Measurements from ENCODE around the gene RAD51B.

The RAD51B gene

DNA sequence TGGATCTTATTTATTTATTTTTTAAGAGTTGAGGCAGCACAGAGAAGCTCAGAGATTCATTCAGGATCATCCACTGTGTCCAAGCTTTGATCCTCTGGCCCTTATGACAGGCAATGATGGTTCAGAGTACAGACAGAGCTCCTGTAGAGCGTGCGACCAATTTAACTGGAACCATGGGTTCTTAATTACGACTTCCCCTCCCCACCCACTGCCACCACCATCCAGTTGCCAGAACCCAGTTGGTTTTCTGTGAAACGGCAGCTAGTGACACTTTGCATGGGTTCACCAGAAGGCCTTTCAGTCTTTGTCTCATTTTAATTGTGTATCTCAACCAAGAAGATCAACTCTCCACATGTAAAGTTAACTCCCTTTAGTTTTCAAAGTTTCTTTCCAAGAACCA is 495.1 kb downstream of the RAD51B start:
- no peak for FAIRE-seq

DNA sequence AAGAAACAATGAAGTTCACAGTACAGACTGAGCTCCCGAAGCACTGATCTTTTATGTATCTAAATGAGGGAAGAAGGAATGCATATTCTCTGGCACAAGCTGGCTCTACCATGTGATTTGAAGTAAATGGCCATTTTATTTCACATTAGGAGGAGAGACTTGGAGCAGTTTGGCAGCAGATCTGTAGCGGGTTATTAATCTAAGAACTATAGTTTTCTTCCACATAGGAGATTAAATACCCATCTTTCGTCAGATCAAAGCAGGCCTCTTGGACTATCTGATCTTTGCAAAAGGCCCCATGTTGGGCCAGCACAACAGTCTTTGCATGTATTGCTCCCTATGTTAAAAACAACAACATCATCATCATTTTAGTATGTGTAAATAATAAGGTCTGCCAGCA is 495.5 kb downstream of the RAD51B start:
- no peak for FAIRE-seq

GRCh38 chr14:68316078-68316868 is 496.7 kb downstream of the RAD51B start:
- peak; percentile 3 for FAIRE-seq

DNA sequence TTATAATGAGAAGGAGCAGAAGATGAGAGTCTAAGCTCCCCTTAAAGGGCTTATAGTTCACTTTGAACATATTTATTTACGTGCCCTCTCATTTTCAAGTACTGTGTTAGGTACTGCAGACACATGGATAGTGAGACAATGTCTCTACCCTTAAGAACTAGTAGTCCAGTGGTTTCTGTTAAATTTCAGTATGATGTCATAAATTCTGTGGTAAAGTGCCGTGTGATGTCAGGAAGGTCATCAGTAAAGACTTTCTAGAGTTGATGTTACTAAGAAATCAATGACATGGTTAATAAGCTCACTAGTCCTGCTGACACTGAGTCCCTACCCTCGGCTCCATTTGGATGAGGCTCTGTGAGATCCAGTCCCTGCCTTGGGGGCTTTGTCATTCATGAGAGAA is 497.7 kb downstream of the RAD51B start:
- no peak for FAIRE-seq

DNA sequence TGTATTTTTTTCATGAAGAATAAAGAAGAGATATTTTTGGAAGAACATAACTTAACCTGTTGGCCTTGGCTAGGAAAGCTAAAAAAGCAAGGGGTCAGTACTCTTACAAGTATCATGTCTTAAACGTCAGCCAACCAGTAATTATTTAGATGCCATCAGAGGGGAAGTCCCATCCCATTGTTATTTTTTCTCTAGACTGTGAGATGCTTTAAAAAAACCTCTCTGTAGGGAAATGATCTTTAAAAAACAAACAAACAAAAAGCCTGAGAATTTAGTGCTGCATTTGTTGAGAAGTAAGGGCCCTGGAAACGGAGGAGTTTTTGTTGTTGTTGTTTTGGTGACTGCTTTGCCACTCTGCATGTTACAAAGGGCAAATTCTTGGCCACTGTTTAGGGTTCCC is 499.2 kb downstream of the RAD51B start:
- FAIRE-seq, result no peak

DNA sequence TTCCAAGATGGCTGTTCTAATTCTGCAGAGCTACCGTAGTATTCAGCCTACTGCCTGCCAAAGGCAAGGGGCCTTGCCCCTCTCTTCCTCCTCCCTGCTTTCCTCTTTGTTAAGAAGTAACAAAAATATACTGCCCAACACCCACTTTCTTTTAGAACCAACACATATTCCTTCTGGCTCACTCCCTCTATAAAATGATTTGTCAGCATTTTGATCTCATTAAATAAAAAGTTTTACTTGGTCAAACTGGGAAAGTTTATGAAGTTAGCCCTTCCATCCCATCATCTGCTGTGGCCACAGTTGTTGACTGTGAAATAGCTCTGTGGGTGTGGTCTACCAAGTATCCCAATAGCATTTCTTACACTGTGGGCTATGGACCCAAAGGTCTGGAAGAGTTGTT is 500.9 kb downstream of the RAD51B start:
- FAIRE-seq, result no peak

GRCh38 chr14:68322940-68323620 is 503.5 kb downstream of the RAD51B start:
- FAIRE-seq, result no peak

GRCh38 chr14:68325267-68325807 is 505.8 kb downstream of the RAD51B start:
- no peak for FAIRE-seq

GRCh38 chr14:68327231-68327630 is 507.7 kb downstream of the RAD51B start:
- no peak for FAIRE-seq

GRCh38 chr14:68328509-68328908 is 508.9 kb downstream of the RAD51B start:
- FAIRE-seq, result no peak

- FAIRE-seq, result no peak
These were observed 511.8 kb downstream of the RAD51B start for GRCh38 chr14:68331426-68331825.

DNA sequence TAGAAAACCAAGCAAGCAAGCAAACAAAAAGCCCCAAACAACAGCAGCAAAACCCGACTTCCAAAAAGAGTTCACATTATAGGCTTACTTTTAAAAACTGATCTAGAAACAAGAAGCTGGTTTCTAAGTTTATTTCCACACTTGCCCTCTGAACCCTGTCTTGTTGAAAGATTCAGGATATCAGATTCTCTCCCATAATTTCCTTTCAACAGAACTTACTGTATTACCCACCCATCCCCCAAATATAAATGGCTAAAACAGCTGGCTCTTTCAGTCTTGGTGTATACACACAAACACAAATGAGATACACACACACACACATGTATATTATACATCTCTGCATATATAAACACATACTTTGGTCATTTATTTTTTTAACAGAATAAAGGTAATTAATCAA is 512.4 kb downstream of the RAD51B start:
- FAIRE-seq, result peak; percentile 28

DNA sequence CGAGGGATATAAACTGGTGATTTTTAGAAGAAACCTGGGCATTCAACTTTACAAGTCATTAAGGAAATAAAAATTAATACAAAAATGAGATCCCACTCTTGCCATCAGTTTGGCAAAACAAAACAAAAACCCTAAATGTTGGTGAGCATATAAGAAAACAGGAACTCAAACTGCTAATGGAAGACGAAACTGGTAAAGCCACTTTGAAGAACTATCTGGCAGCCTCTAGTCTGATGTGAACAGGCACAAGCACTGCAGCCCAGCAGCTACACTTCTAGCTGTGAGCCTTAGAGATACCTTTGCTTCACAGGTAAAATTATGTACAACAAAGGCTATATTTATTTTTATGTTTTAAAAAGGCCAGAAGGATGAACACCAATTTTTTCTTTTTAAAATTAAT is 513.7 kb downstream of the RAD51B start:
- peak; percentile 60 for FAIRE-seq

- FAIRE-seq, result no peak
These were observed 515.7 kb downstream of the RAD51B start for GRCh38 chr14:68335312-68335711.

DNA sequence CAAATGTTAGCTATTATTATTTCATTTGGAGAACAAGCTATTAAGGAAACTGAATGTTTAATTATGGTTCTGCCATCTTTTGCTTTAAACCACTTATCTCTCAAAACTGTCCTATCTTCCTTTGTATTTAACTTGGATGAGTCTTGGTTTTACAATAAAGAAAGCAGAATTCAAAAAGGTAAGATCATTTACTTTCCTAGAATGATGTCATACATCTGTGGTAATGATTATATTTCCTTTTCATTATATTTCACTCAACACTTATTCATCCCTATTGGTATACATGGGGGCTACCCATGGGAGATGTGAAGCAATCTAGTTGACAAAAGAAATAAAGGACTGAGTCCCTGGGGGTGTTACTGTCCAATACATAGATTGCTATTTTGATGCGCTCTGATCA is 516.6 kb downstream of the RAD51B start:
- no peak for FAIRE-seq

DNA sequence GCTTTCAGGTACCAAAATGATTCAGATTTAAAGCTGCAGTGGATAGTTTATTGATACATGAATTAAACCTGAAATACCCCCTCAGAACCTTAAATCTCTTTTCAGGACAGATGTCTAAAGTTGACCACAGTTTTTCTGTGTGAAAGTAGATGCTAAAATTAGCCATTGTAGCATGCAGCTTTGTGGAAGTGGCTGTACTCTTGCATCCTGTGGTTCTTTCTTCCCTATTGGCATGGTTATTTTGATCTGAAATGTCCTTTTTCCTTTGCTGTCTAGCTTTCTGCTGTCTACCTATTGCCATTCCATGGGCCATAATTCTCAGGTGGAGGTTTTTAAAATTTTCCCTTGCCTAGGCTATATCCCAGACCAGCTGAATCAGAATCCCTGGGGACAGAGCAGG is 517.7 kb downstream of the RAD51B start:
- no peak for FAIRE-seq

GRCh38 chr14:68340262-68340661 is 520.7 kb downstream of the RAD51B start:
- no peak for FAIRE-seq

- FAIRE-seq, result no peak
These were observed 522.0 kb downstream of the RAD51B start for GRCh38 chr14:68341411-68342212.

DNA sequence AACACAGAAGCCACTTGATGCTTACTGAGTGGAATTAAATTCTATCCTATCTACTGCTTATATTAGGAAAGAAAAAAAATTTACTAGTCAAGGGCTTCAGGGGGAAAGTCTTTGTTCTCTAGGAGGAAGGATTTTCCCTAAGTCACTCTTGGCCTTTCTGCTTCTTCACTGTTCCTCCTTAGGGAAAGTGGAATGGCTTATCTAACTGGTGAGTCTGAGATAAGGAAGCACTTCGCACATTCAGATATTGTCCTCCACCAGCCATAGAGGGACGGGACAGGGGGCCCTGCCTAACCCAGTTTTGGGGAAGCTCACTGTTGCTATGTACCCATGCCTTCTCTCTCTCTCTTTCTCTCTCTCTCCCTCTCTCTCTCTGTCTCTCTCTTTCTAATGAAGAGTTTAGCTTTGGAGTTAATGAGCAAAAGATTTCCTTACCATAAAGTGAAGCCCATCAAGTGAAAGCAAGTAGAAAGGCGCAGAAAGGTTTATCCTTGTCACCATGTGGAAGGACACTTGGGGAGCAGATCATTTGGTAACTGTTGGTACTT is 522.7 kb downstream of the RAD51B start:
- FAIRE-seq, result no peak

GRCh38 chr14:68343534-68344118 is 524.0 kb downstream of the RAD51B start:
- no peak for FAIRE-seq

- FAIRE-seq, result no peak
These were observed 526.2 kb downstream of the RAD51B start for GRCh38 chr14:68345738-68346137.

- FAIRE-seq, result no peak
These were observed 527.2 kb downstream of the RAD51B start for GRCh38 chr14:68346556-68347343.
